GM19238 (cell line): ENCODE measurements around the gene ACP6.

Experiments used
- DNase-seq: peaks from one replicate; pipeline ENCODE4 v3.0.0; 2011; ENCODE audit warnings: low spot score; ENCODE audit not compliant: insufficient read length

The ACP6 gene

GRCh38 chr1:147651466-147651865 lies 18.9 kb downstream of the ACP6 start:
- DNase-seq: no peak

GRCh38 chr1:147648933-147649332 lies 21.4 kb downstream of the ACP6 start:
- DNase-seq: no peak

- no peak for DNase-seq
Observed at GRCh38 chr1:147647796-147648633, 22.3 kb downstream of the ACP6 start.

GRCh38 chr1:147643974-147644373 lies 26.4 kb downstream of the ACP6 start:
- DNase-seq: no peak

- peak; percentile 18 for DNase-seq
Observed at GRCh38 chr1:147641695-147642592, 28.4 kb downstream of the ACP6 start.

- DNase-seq: no peak
Observed at GRCh38 chr1:147641291-147641690, 29.0 kb downstream of the ACP6 start.

GRCh38 chr1:147640553-147641165 lies 29.7 kb downstream of the ACP6 start:
- peak; percentile 76 for DNase-seq

GRCh38 chr1:147636314-147636713 lies 34.0 kb downstream of the ACP6 start:
- no peak for DNase-seq

GRCh38 chr1:147635342-147635741 lies 35.0 kb downstream of the ACP6 start:
- DNase-seq: no peak

GRCh38 chr1:147634645-147635044 lies 35.7 kb downstream of the ACP6 start:
- no peak for DNase-seq

GRCh38 chr1:147633759-147634158 lies 36.6 kb downstream of the ACP6 start:
- DNase-seq: no peak

- DNase-seq: no peak
Observed at GRCh38 chr1:147631839-147632238, 38.5 kb downstream of the ACP6 start.

GRCh38 chr1:147630447-147630846 lies 39.9 kb downstream of the ACP6 start:
- no peak for DNase-seq

GRCh38 chr1:147630022-147630421 lies 40.3 kb downstream of the ACP6 start:
- no peak for DNase-seq

- no peak for DNase-seq
Observed at GRCh38 chr1:147628441-147628840, 41.9 kb downstream of the ACP6 start.

GRCh38 chr1:147627435-147628110 lies 42.8 kb downstream of the ACP6 start:
- peak; percentile 71 for DNase-seq

GRCh38 chr1:147626739-147627138 lies 43.6 kb downstream of the ACP6 start:
- DNase-seq: no peak

GRCh38 chr1:147626291-147626690 lies 44.0 kb downstream of the ACP6 start:
- DNase-seq: no peak

- no peak for DNase-seq
Observed at GRCh38 chr1:147625362-147625995, 44.8 kb downstream of the ACP6 start.

GRCh38 chr1:147624529-147624928 lies 45.8 kb downstream of the ACP6 start:
- no peak for DNase-seq

GRCh38 chr1:147624011-147624410 lies 46.3 kb downstream of the ACP6 start:
- DNase-seq: no peak
